KMS-11 (cell line): ENCODE results near the gene ZNF83.
"Not testable (repeated sequence)": the region's sequence is repeated elsewhere in the genome, so short reads cannot be mapped to it uniquely, and the experiment has no call there.

Experiments used
- H2AFZ ChIP-seq: fragments of 200-600 bp; sonication (generic); 2 replicates; pipeline ENCODE4 v1.6.1; 2016; ENCODE audit warnings: antibody characterized with exemption, mixed run types, low read depth
- H3K27ac ChIP-seq: fragments of 200-600 bp; sonication (generic); 2 replicates; pipeline ENCODE4 v1.6.1; 2016; ENCODE audit warnings: mild to moderate bottlenecking, mixed run types
- H3K27me3 ChIP-seq: fragments of 200-600 bp; sonication (generic); 2 replicates; pipeline ENCODE4 v1.6.1; 2017; ENCODE audit warnings: mild to moderate bottlenecking, low read depth, mixed run types, moderate library complexity; ENCODE audit not compliant: insufficient read depth
- H3K36me3 ChIP-seq: fragments of 200-600 bp; sonication (generic); 2 replicates; pipeline ENCODE4 v1.6.1; 2017; ENCODE audit warnings: mild to moderate bottlenecking, mixed run types; ENCODE audit not compliant: insufficient read depth
- H3K4me1 ChIP-seq: fragments of 200-600 bp; sonication (generic); 2 replicates; pipeline ENCODE4 v1.6.1; 2016; ENCODE audit warnings: mild to moderate bottlenecking, low read depth, mixed run types; ENCODE audit not compliant: poor library complexity, severe bottlenecking
- H3K4me2 ChIP-seq: fragments of 200-600 bp; sonication (generic); 2 replicates; pipeline ENCODE4 v1.7.0; 2016; ENCODE audit warnings: mild to moderate bottlenecking, mixed run types
- H3K4me3 ChIP-seq: fragments of 200-600 bp; sonication (generic); IDR thresholded peaks from 2 replicates; pipeline ENCODE4 v1.6.1; 2017; ENCODE audit warnings: low read depth, low read length, mixed read lengths; ENCODE audit not compliant: insufficient read depth
- H3K79me2 ChIP-seq: fragments of 200-600 bp; sonication (generic); 2 replicates; pipeline ENCODE4 v1.6.1; 2016; ENCODE audit warnings: low read depth, mixed run types; ENCODE audit not compliant: insufficient read depth
- H3K9ac ChIP-seq: fragments of 200-600 bp; sonication (generic); 2 replicates; pipeline ENCODE4 v1.6.1; 2016; ENCODE audit warnings: mild to moderate bottlenecking, mixed run types
- H4K20me1 ChIP-seq: fragments of 200-600 bp; sonication (generic); 2 replicates; pipeline ENCODE4 v1.6.1; 2016; ENCODE audit warnings: mild to moderate bottlenecking, mixed run types; ENCODE audit not compliant: insufficient read depth
- TF ChIP-seq, protein P1 (sequence below): fragments of 200-600 bp; sonication (generic); conservative IDR thresholded peaks from 2 replicates; pipeline ENCODE4 v1.6.1; 2017; ENCODE audit warnings: low read depth, mild to moderate bottlenecking, antibody characterized with exemption, low read length, moderate library complexity, mixed read lengths

ZNF83 gene

GRCh38 chr19:52590728-52591127 lies 47.4 kb downstream of the ZNF83 start:
- Histone ChIP-seq H3K27ac (no peak overlapping the region), H3K4me2 (no peak overlapping the region), H3K4me3 (no peak overlapping the region), H3K9ac (no peak overlapping the region), H2AFZ (no peak overlapping the region), H3K36me3 (no peaks in the 10 kb centered on the region), H4K20me1 (no peaks in the 10 kb centered on the region), H3K27me3 (no peaks in the 10 kb centered on the region), H3K79me2 (no peaks in the 10 kb centered on the region), H3K4me1 (no peaks in the 10 kb centered on the region)
- TF ChIP-seq, protein P1, sequence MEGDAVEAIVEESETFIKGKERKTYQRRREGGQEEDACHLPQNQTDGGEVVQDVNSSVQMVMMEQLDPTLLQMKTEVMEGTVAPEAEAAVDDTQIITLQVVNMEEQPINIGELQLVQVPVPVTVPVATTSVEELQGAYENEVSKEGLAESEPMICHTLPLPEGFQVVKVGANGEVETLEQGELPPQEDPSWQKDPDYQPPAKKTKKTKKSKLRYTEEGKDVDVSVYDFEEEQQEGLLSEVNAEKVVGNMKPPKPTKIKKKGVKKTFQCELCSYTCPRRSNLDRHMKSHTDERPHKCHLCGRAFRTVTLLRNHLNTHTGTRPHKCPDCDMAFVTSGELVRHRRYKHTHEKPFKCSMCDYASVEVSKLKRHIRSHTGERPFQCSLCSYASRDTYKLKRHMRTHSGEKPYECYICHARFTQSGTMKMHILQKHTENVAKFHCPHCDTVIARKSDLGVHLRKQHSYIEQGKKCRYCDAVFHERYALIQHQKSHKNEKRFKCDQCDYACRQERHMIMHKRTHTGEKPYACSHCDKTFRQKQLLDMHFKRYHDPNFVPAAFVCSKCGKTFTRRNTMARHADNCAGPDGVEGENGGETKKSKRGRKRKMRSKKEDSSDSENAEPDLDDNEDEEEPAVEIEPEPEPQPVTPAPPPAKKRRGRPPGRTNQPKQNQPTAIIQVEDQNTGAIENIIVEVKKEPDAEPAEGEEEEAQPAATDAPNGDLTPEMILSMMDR: no peak

GRCh38 chr19:52585604-52586003 lies 52.6 kb downstream of the ZNF83 start:
- Histone ChIP-seq H2AFZ (no peak overlapping the region), H3K27ac (no peak overlapping the region), H3K4me2 (no peak overlapping the region), H3K79me2 (no peaks in the 10 kb centered on the region), H4K20me1 (no peaks in the 10 kb centered on the region), H3K4me1 (no peaks in the 10 kb centered on the region), H3K4me3 (no peak overlapping the region), H3K9ac (no peak overlapping the region), H3K27me3 (no peaks in the 10 kb centered on the region), H3K36me3 (no peaks in the 10 kb centered on the region)
- TF ChIP-seq, protein P1: no peak

GRCh38 chr19:52584736-52585440 lies 53.3 kb downstream of the ZNF83 start:
- no peaks in the 10 kb centered on the region for H4K20me1 ChIP-seq
- H3K36me3 ChIP-seq: no peaks in the 10 kb centered on the region
- no peaks in the 10 kb centered on the region for H3K27me3 ChIP-seq
- no peak overlapping the region for H3K4me3 ChIP-seq
- no peak overlapping the region for H3K9ac ChIP-seq
- H3K4me1 ChIP-seq: no peaks in the 10 kb centered on the region
- H3K4me2 ChIP-seq: no peak overlapping the region
- TF ChIP-seq, protein P1: no peak
- no peak overlapping the region for H3K27ac ChIP-seq
- no peak overlapping the region for H2AFZ ChIP-seq
- H3K79me2 ChIP-seq: no peaks in the 10 kb centered on the region

GRCh38 chr19:52570000-52570861 lies 67.9 kb downstream of the ZNF83 start, which contains the start of gene ZNF701:
TSS of gene ZNF701 (plus strand) at chr19:52570287. CDS start at chr19:52574148, 3,861 bp downstream.
- Histone ChIP-seq H3K36me3 (no peaks in the 10 kb centered on the region), H3K4me1 (no peaks in the 10 kb centered on the region), H3K9ac (peak within 1 kb of the TSS; percentile 50; the same call in 1 of the 2 replicates), H3K4me3 (no peak within 1 kb of the TSS), H4K20me1 (no peaks in the 10 kb centered on the region), H3K27ac (peak within 1 kb of the TSS; percentile 67), H3K4me2 (peak within 1 kb of the TSS; percentile 15; the same call in 1 of the 2 replicates), H2AFZ (peak within 1 kb of the TSS; percentile 55; the same call in 1 of the 2 replicates), H3K27me3 (no peaks in the 10 kb centered on the region), H3K79me2 (no peaks in the 10 kb centered on the region)
- TF ChIP-seq, protein P1: peak; percentile 34; the same call in 1 of the 2 replicates

DNA sequence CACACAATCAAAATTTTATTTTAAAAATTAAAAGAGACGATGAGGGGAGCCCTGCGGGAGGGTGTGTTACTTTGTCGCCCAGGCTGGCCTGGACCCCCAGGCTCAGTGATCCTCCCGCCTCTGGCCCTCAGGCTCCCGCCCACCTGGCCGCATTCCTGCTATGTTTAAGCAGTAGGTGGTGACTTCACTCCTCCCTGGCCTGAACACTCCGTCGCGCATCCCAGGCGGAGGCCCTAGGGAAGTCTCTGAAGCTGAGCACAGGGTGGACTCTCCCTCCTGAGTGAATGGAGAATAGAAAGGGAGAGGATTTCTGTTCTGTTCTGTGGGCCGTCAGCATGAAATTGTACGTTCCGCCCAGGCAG lies 68.5 kb downstream of the ZNF83 start:
- H4K20me1 ChIP-seq, H3K27me3 ChIP-seq, H3K79me2 ChIP-seq, H2AFZ ChIP-seq, H3K27ac ChIP-seq, H3K4me2 ChIP-seq, H3K4me3 ChIP-seq, H3K36me3 ChIP-seq, H3K4me1 ChIP-seq, H3K9ac ChIP-seq: not testable (repeated sequence)
